GM12878 (cell line): ENCODE data around the gene F2. TPM values are rescaled to one million over a fixed set of nuclear protein-coding genes. Genes with fewer than 3 reads are reported as not detected.

Experiments
- ATAC-seq: fragments of 200-7000 bp; cut with Tn5 transposase; 3 replicates; pipeline ENCODE4 v1.9.1; 2020; ENCODE audit warnings: mild to moderate bottlenecking, moderate library complexity
- BruUV-seq: library from RNA; stranded (reverse); fragments of 400-500 nt; replicated peaks from 2 replicates; lab custom pipeline; 2021; lab: Mats Ljungman, UMichigan
- CTCF ChIA-PET: fragments of 300-600 bp; sonication (Branson Sonifier 250); formaldehyde crosslinking; extraction: SDS; loops from one replicate; lab custom pipeline; 2021; ENCODE audit warnings: inconsistent platforms; lab: Yijun Ruan, JAX
- POLR2A ChIA-PET: fragments of 350-600 bp; formaldehyde crosslinking; extraction: SDS; loops from one replicate; lab custom pipeline; 2021; ENCODE audit warnings: inconsistent platforms; lab: Charles Lee
- RAD21 ChIA-PET: fragments of 300-600 bp; sonication (Branson Sonifier 250); formaldehyde crosslinking; loops from one replicate; lab custom pipeline; 2023; ENCODE audit warnings: antibody characterized with exemption; ENCODE audit not compliant: unreplicated experiment; lab: Charles Lee
- SMC1A ChIA-PET: fragments of 300-600 bp; sonication (Branson Sonifier 250); formaldehyde crosslinking; loops from one replicate; lab custom pipeline; 2023; ENCODE audit not compliant: unreplicated experiment, uncharacterized antibody; lab: Charles Lee
- DNase-seq: peaks from one replicate; pipeline ENCODE4 v3.0.0-alpha.2; 2011; ENCODE audit warnings: low read depth, low spot score
- FAIRE-seq: peaks from 3 replicates; lab custom pipeline; 2011; peaks lifted over from hg19 to GRCh38; lab: Jason Lieb, UNC
- H2AFZ ChIP-seq: 2 replicates; pipeline ENCODE4 v1.6.0; 2011; ENCODE audit warnings: low read depth, low read length, control low read depth; ENCODE audit not compliant: control insufficient read depth
- H3K27ac ChIP-seq: 2 replicates; pipeline ENCODE4 v1.5.1; 2011; ENCODE audit warnings: control low read depth; ENCODE audit not compliant: control insufficient read depth, insufficient read depth
- H3K27me3 ChIP-seq, 2 experiments: replicated peaks in 1 of 2; 2 replicates each; pipeline versions ENCODE4 v1.6.0 to v1.6.1; 2011; ENCODE audit warnings: low read length in 1 of 2; ENCODE audit not compliant: control insufficient read depth in 2 of 2, insufficient read depth in 2 of 2
- H3K36me3 ChIP-seq, 2 experiments: 2 replicates each; pipeline ENCODE4 v1.5.1; 2011; ENCODE audit warnings: low read length in 1 of 2; ENCODE audit not compliant: control insufficient read depth in 2 of 2, insufficient read depth in 2 of 2
- H3K4me1 ChIP-seq: 2 replicates; pipeline ENCODE4 v1.6.1; 2011; ENCODE audit warnings: mild to moderate bottlenecking, low read length, moderate library complexity, mixed read lengths; ENCODE audit not compliant: control insufficient read depth, insufficient read depth
- H3K4me2 ChIP-seq: 2 replicates; pipeline ENCODE4 v1.6.0; 2011; ENCODE audit warnings: control low read depth; ENCODE audit not compliant: control insufficient read depth, insufficient read depth
- H3K4me3 ChIP-seq: fragments of 200-600 bp; sonication (generic); 2 replicates; pipeline ENCODE4 v1.5.1; 2016
- H3K79me2 ChIP-seq: 2 replicates; pipeline ENCODE4 v1.6.0; 2011; ENCODE audit warnings: low read length; ENCODE audit not compliant: control insufficient read depth, insufficient read depth
- H3K9ac ChIP-seq: 2 replicates; pipeline ENCODE4 v1.8.0; 2011; ENCODE audit warnings: low read length, control low read depth, mixed read lengths; ENCODE audit not compliant: control insufficient read depth, insufficient read depth
- H3K9me3 ChIP-seq: replicated peaks from 3 replicates; pipeline ENCODE4 v1.5.1; 2011; ENCODE audit warnings: mild to moderate bottlenecking, low read length; ENCODE audit not compliant: control insufficient read depth, insufficient read depth
- H4K20me1 ChIP-seq: 2 replicates; pipeline ENCODE4 v1.6.0; 2011; ENCODE audit not compliant: control insufficient read depth, insufficient read depth
- CBFB ChIP-seq: IDR thresholded peaks from 2 replicates; pipeline ENCODE4 v1.6.1; 2016; ENCODE audit warnings: antibody characterized with exemption, low read depth
- FOS ChIP-seq: IDR thresholded peaks from 3 replicates; pipeline ENCODE4 v1.6.1; 2011; ENCODE audit warnings: borderline replicate concordance; ENCODE audit not compliant: insufficient read length; ENCODE audit errors: extremely low read depth
- GABPA ChIP-seq: IDR thresholded peaks from 2 replicates; pipeline ENCODE4 v1.6.1; 2014; ENCODE audit warnings: antibody characterized with exemption, low read depth, mild to moderate bottlenecking, inconsistent platforms
- IRF3 ChIP-seq: fragments of 450-650 bp; IDR thresholded peaks from 2 replicates; pipeline ENCODE4 v1.6.1; 2014; ENCODE audit warnings: mild to moderate bottlenecking
- NFXL1 ChIP-seq: fragments of 450-650 bp; IDR thresholded peaks from 2 replicates; pipeline ENCODE4 v1.6.1; 2017; ENCODE audit warnings: antibody characterized with exemption, mild to moderate bottlenecking, borderline replicate concordance
- PKNOX1 ChIP-seq: fragments of 450-650 bp; IDR thresholded peaks from 2 replicates; pipeline ENCODE4 v1.6.1; 2016; ENCODE audit warnings: mild to moderate bottlenecking
- RELA ChIP-seq: fragments of 450-650 bp; IDR thresholded peaks from 2 replicates; pipeline ENCODE4 v1.8.0; 2014; ENCODE audit warnings: borderline replicate concordance; ENCODE audit not compliant: partially characterized antibody
- SMAD5 ChIP-seq: IDR thresholded peaks from 2 replicates; pipeline ENCODE4 v1.6.1; 2016; ENCODE audit warnings: antibody characterized with exemption, low read depth
- USF1 ChIP-seq: IDR thresholded peaks from 2 replicates; pipeline ENCODE4 v1.6.1; 2011; ENCODE audit warnings: borderline replicate concordance, low read depth, mild to moderate bottlenecking, moderate library complexity, mixed read lengths, low read length; ENCODE audit not compliant: insufficient read depth; ENCODE audit errors: extremely low read length
- USF2 ChIP-seq: IDR thresholded peaks from 2 replicates; pipeline ENCODE4 v1.6.1; 2011; ENCODE audit warnings: low read depth, low read length, improper control_type of control experiment, borderline replicate concordance
- WRNIP1 ChIP-seq: IDR thresholded peaks from 2 replicates; pipeline ENCODE4 v1.6.1; 2011; ENCODE audit warnings: low read depth, low read length, improper control_type of control experiment, borderline replicate concordance
- YBX1 ChIP-seq: fragments of 450-650 bp; IDR thresholded peaks from 2 replicates; pipeline ENCODE4 v1.6.1; 2016; ENCODE audit warnings: antibody characterized with exemption
- ZBTB40 ChIP-seq: fragments of 450-650 bp; IDR thresholded peaks from 2 replicates; pipeline ENCODE4 v1.6.1; 2016; ENCODE audit warnings: mild to moderate bottlenecking, moderate library complexity, borderline replicate concordance
- ZNF217 ChIP-seq: fragments of 450-650 bp; IDR thresholded peaks from 2 replicates; pipeline ENCODE4 v1.6.1; 2017; ENCODE audit warnings: antibody characterized with exemption, mild to moderate bottlenecking
- ZNF384 ChIP-seq: IDR thresholded peaks from 2 replicates; pipeline ENCODE4 v1.6.1; 2012; ENCODE audit warnings: low read depth, mild to moderate bottlenecking, low read length, improper control_type of control experiment, borderline replicate concordance
- ZSCAN29 ChIP-seq: fragments of 450-650 bp; IDR thresholded peaks from 2 replicates; pipeline ENCODE4 v1.6.1; 2017; ENCODE audit warnings: mild to moderate bottlenecking, moderate library complexity
- WGBS: methylation state at CpG from one replicate; pipeline ENCODE4 v1.1.6; 2016; ENCODE audit warnings: low lambda C conversion rate; ENCODE audit not compliant: insufficient replicate concordance, insufficient coverage; ENCODE audit errors: missing lambda C conversion rate; 5-methylcytosine and 5-hydroxymethylcytosine counted together
- in situ Hi-C: fragments of 300-500 bp; cut with MboI; formaldehyde crosslinking; loops from 9 replicates; pipeline ENCODE4 v1.14.3; 2018; ENCODE audit warnings: mixed read lengths
- intact Hi-C: fragments of 100-400 bp; cut with micrococcal nuclease; formaldehyde crosslinking; loops from one replicate; pipeline ENCODE4 v1.14.2; 2022; ENCODE audit not compliant: unreplicated experiment
- polyA plus RNA-seq, 11 experiments: library from polyadenylated mRNA; depleted of rRNA in 4 of 11; unstranded in 6 of 11; stranded (reverse) in 5 of 11; fragments of >200 nt; fragmentation: Nextera tagmentation in 4 of 11; fragmentation: Illumina TruSeq in 1 of 11; extraction: Ambion mirVana in 4 of 11; extraction: Trizol in 1 of 11; gene quantifications; 1 replicate in 1 of 11; 2 replicates in 10 of 11; pipeline versions ENCODE4 v1.2.1 to v1.2.3, GENCODE V29; 2011 to 2016; ENCODE audit warnings: inconsistent platforms in 2 of 11, missing spikeins in 2 of 11, low read depth in 1 of 11
- total RNA-seq, 4 experiments: library from RNA; depleted of rRNA in 3 of 4; stranded (reverse); fragments of >200 nt in 3 of 4; fragmentation: Illumina TruSeq in 1 of 4; extraction: Trizol in 1 of 4; gene quantifications; 2 replicates each; pipeline versions ENCODE4 v1.2.1 to v1.2.3, GENCODE V29; 2013 to 2021

The F2 gene
- total and polyA plus RNA-seq, 10 of the 15 experiments (the other 5 are each of a cell fraction or from before 2014, with no cell fraction given): 0.23 to 0.72 TPM; not detected in 8

- TF ChIP-seq PKNOX1 (no peak), IRF3 (no peak), RELA (no peak), FOS (no peak), ZNF384 (no peak)
These were observed 26.6 kb upstream of the F2 start (continued) for GRCh38 chr11:46692450-46692849.

- Histone ChIP-seq H3K4me2 (no peak overlapping the region), H3K27ac (no peak overlapping the region), H3K79me2 (no peaks in the 10 kb centered on the region; the same call in 1 of the 2 replicates), H2AFZ (no peak overlapping the region), H3K9me3 (no peaks in the 10 kb centered on the region), H3K27me3 (no peaks in the 10 kb centered on the region), H3K4me3 (no peak overlapping the region), H3K4me1 (no peaks in the 10 kb centered on the region), H4K20me1 (no peaks in the 10 kb centered on the region), H3K9ac (no peak overlapping the region), H3K36me3 (peaks cover 5 to 10% of the 10 kb centered on the region in 2 experiments; a peak in 3 of 4 replicates)
- RAD21 ChIA-PET: no interaction called here
- ATAC-seq: no peak
- POLR2A ChIA-PET: no interaction called here
- CTCF ChIA-PET: no interaction called here
- in situ Hi-C loops: no loop called here
- FAIRE-seq: no peak
- SMC1A ChIA-PET: no interaction called here
- no TSS peak for BruUV-seq
- intact Hi-C loops: no loop called here
- no peak for DNase-seq
- WGBS: 86% methylated on average over 2 of the region's 2 CpGs
- TF ChIP-seq YBX1 (no peak), FOS (no peak), CBFB (no peak), ZBTB40 (no peak), GABPA (no peak), WRNIP1 (no peak), NFXL1 (no peak), SMAD5 (no peak), USF2 (no peak), USF1 (no peak), ZNF217 (no peak), ZSCAN29 (no peak)
These were observed 25.4 kb upstream of the F2 start for GRCh38 chr11:46693597-46694012.
